Activated naive CD4-positive, alpha-beta T cell treated with anti-CD3 and anti-CD28 coated beads, Interleukin-2, amount 50 U/mL, for 72 hours (primary cell): ENCODE data around the gene SLC35C1. TPM values are rescaled to one million over a fixed set of nuclear protein-coding genes. Genes with fewer than 3 reads are reported as not detected.

Source experiments
- total RNA-seq, 2 donors: library from RNA; stranded (reverse); gene quantifications; one replicate each; pipeline ENCODE4 v1.2.3, GENCODE V29; 2022

SLC35C1 gene
- total RNA-seq, 2 donors from 2014 or later, result 7.9 to 10.8 TPM

Other genes with a start within 250 kb of the SLC35C1 start
- under 1 TPM in 1 of 2 donors, not detected in 1; 0.18 TPM for gene CHST1, start 139.5 kb upstream of the SLC35C1 start, total RNA-seq
- 10 to 100 TPM; 14.0 to 31.4 TPM for gene CRY2, start 42.3 kb downstream of the SLC35C1 start, total RNA-seq
- gene MAPK8IP1, start 80.5 kb downstream of the SLC35C1 start, total RNA-seq, result under 1 TPM; 0.23 to 0.57 TPM
- under 1 TPM; 0.64 to 0.91 TPM for gene FREY1, start 102.1 kb downstream of the SLC35C1 start, total RNA-seq
- gene PEX16, start 112.7 kb downstream of the SLC35C1 start, total RNA-seq, result 10 to 100 TPM; 33.9 to 39.4 TPM
- 1 to 10 TPM in 1 of 2 donors, under 1 TPM in 1; 0.62 to 1.1 TPM for gene LARGE2, start 117.5 kb downstream of the SLC35C1 start, total RNA-seq